ENCODE results near the gene ATXN7.

DNA sequence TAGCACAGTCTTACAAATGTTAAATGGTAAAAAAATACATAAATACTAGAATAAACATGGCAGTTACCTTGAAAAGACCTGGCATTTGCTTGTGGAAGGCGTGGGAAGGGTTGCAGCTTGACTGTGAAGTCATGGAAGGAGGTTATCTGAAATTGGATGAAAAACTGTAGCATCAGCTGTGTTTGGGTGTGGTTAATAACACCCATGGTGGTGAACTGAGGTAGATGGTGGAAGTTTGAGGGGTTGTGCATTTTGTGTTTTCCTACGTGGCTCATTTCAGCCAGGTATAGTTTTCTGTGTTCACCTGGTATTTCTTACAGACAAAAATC lies 113.2 kb downstream of the ATXN7 start:
- TF ChIP-seq, protein P1, sequence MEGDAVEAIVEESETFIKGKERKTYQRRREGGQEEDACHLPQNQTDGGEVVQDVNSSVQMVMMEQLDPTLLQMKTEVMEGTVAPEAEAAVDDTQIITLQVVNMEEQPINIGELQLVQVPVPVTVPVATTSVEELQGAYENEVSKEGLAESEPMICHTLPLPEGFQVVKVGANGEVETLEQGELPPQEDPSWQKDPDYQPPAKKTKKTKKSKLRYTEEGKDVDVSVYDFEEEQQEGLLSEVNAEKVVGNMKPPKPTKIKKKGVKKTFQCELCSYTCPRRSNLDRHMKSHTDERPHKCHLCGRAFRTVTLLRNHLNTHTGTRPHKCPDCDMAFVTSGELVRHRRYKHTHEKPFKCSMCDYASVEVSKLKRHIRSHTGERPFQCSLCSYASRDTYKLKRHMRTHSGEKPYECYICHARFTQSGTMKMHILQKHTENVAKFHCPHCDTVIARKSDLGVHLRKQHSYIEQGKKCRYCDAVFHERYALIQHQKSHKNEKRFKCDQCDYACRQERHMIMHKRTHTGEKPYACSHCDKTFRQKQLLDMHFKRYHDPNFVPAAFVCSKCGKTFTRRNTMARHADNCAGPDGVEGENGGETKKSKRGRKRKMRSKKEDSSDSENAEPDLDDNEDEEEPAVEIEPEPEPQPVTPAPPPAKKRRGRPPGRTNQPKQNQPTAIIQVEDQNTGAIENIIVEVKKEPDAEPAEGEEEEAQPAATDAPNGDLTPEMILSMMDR (IDR thresholded peaks at IDR 0.05) = no peak
- TF ChIP-seq POLR2A (IDR thresholded peaks at IDR 0.05) = no peak
